Glutamatergic neuron (in vitro differentiated cells): ENCODE results near the gene GPR132. TPM values are rescaled to one million over a fixed set of nuclear protein-coding genes. Genes with fewer than 3 reads are reported as not detected.
A peak's percentile ranks its signal among the peaks of the same experiment; 100 is the strongest.

ENCODE experiments used
- DNase-seq: peaks from one replicate; pipeline ENCODE4 v3.0.0; 2022
- H3K27ac Mint-ChIP-seq: one replicate; pipeline ENCODE4 v1.8.0; 2020; ENCODE audit warnings: mild to moderate bottlenecking, mixed read lengths, inconsistent platforms; ENCODE audit not compliant: unreplicated experiment
- H3K27me3 Mint-ChIP-seq: one replicate; pipeline ENCODE4 v1.8.0; 2020; ENCODE audit warnings: mild to moderate bottlenecking, moderate library complexity, mixed read lengths, inconsistent platforms; ENCODE audit not compliant: unreplicated experiment
- H3K36me3 Mint-ChIP-seq: one replicate; pipeline ENCODE4 v1.8.0; 2020; ENCODE audit warnings: mild to moderate bottlenecking, mixed read lengths, inconsistent platforms; ENCODE audit not compliant: unreplicated experiment
- H3K4me1 Mint-ChIP-seq: one replicate; pipeline ENCODE4 v1.8.0; 2020; ENCODE audit warnings: mild to moderate bottlenecking, low read depth, mixed read lengths, inconsistent platforms; ENCODE audit not compliant: unreplicated experiment
- H3K4me3 Mint-ChIP-seq: one replicate; pipeline ENCODE4 v1.8.0; 2020; ENCODE audit warnings: mild to moderate bottlenecking, mixed read lengths, inconsistent platforms; ENCODE audit not compliant: unreplicated experiment
- H3K9me3 Mint-ChIP-seq: one replicate; pipeline ENCODE4 v1.8.0; 2020; ENCODE audit warnings: mild to moderate bottlenecking, moderate library complexity, mixed read lengths, inconsistent platforms; ENCODE audit not compliant: unreplicated experiment
- CTCF ChIP-seq: fragments of 200-600 bp; sonication (generic); IDR thresholded peaks from one replicate; pipeline ENCODE4 v1.5.0; 2021; ENCODE audit not compliant: partially characterized antibody, unreplicated experiment
- total RNA-seq: library from RNA; stranded (reverse); fragmentation: NEBNext Ultra II Directional; extraction: Animal tissue kit (Norgen Biotek cat#: 25700); gene quantifications from one replicate; pipeline ENCODE4 v1.2.1, GENCODE V29; 2021; ENCODE audit not compliant: unreplicated experiment

Gene GPR132
- total RNA-seq, 1 donor from 2014 or later = not detected

- Mint-ChIP-seq H3K9me3 (peaks cover 9% of the 10 kb centered on the region), H3K4me1 (peaks cover 5% of the 10 kb centered on the region), H3K4me3 (no peak overlapping the region), H3K27ac (no peak overlapping the region), H3K27me3 (peaks cover 11% of the 10 kb centered on the region), H3K36me3 (peaks cover 6% of the 10 kb centered on the region)
- DNase-seq = no peak
- no peak for TF ChIP-seq CTCF
Observed at GRCh38 chr14:105076296-105076804, 11.1 kb upstream of the GPR132 start.

- no peak for TF ChIP-seq CTCF
- no peak overlapping the region for H3K4me3 Mint-ChIP-seq
- H3K4me1 Mint-ChIP-seq = peaks cover 5% of the 10 kb centered on the region
- H3K9me3 Mint-ChIP-seq = peaks cover 9% of the 10 kb centered on the region
- DNase-seq = peak; percentile 62
- H3K36me3 Mint-ChIP-seq = peaks cover 6% of the 10 kb centered on the region
- H3K27me3 Mint-ChIP-seq = peaks cover 11% of the 10 kb centered on the region
- peak overlapping the region; percentile 55 for H3K27ac Mint-ChIP-seq
Observed at GRCh38 chr14:105075379-105076295, 10.4 kb upstream of the GPR132 start.

GRCh38 chr14:105074601-105075053, 9.4 kb upstream of the GPR132 start:
- TF ChIP-seq CTCF = no peak
- Mint-ChIP-seq H3K36me3 (peaks cover 6% of the 10 kb centered on the region), H3K4me1 (peaks cover 5% of the 10 kb centered on the region), H3K27ac (no peak overlapping the region), H3K27me3 (peaks cover 11% of the 10 kb centered on the region), H3K4me3 (no peak overlapping the region), H3K9me3 (peaks cover 7% of the 10 kb centered on the region)
- DNase-seq = no peak

GRCh38 chr14:105073720-105074600, 8.7 kb upstream of the GPR132 start:
- Mint-ChIP-seq H3K9me3 (peaks cover 7% of the 10 kb centered on the region), H3K27me3 (peaks cover 11% of the 10 kb centered on the region), H3K27ac (no peak overlapping the region), H3K4me3 (no peak overlapping the region), H3K36me3 (peaks cover 6% of the 10 kb centered on the region), H3K4me1 (peaks cover 5% of the 10 kb centered on the region)
- DNase-seq = no peak
- TF ChIP-seq CTCF = no peak
